ENCODE measurements around the gene LAMA2. TPM values are rescaled to one million over a fixed set of nuclear protein-coding genes. Genes with fewer than 3 reads are reported as not detected.

Gene LAMA2
- total and polyA plus RNA-seq, 2 donors from 2014 or later, result 2.2 to 20.8 TPM

- Histone ChIP-seq H3K4me3 (ENCODE audit: low read length in 3 of 3) (no peak overlapping the region), H3K27me3 (ENCODE audit: control insufficient read depth, insufficient read depth, low read length) (no peaks in the 10 kb centered on the region), H3K9me3 (ENCODE audit: control insufficient read depth in 2 of 3, insufficient read depth in 1 of 3, low read length in 3 of 3) (no peaks in the 10 kb centered on the region), H3K9ac (ENCODE audit: low read length in 3 of 3) (no peak overlapping the region), H3K4me1 (ENCODE audit: control insufficient read depth in 2 of 3, insufficient read depth in 2 of 3, low read depth in 1 of 3, low read length in 3 of 3) (no peaks in the 10 kb centered on the region), H3K27ac (ENCODE audit: low read depth in 2 of 2, low read length in 2 of 2) (no peak overlapping the region), H3K36me3 (ENCODE audit: control insufficient read depth in 2 of 3, insufficient read depth in 3 of 3, low read length in 3 of 3) (no peaks in the 10 kb centered on the region)
- intact Hi-C loops (cut with DNase I), result no loop called here
- no peak for DNase-seq
- FAIRE-seq, result no peak
- TF ChIP-seq CTCF (IDR thresholded peaks at IDR 0.05; ENCODE audit: borderline replicate concordance, extremely low read depth, insufficient read depth), result no peak
Measured at GRCh38 chr6:128841518-128841917, 41.4 kb upstream of the LAMA2 start.

GRCh38 chr6:128844598-128844997 is 38.3 kb upstream of the LAMA2 start:
- Histone ChIP-seq H3K9ac (ENCODE audit: low read length in 3 of 3) (no peak overlapping the region), H3K36me3 (ENCODE audit: control insufficient read depth in 2 of 3, insufficient read depth in 3 of 3, low read length in 3 of 3) (no peaks in the 10 kb centered on the region), H3K27me3 (ENCODE audit: control insufficient read depth, insufficient read depth, low read length) (no peaks in the 10 kb centered on the region), H3K9me3 (ENCODE audit: control insufficient read depth in 2 of 3, insufficient read depth in 1 of 3, low read length in 3 of 3) (no peaks in the 10 kb centered on the region), H3K4me1 (ENCODE audit: control insufficient read depth in 2 of 3, insufficient read depth in 2 of 3, low read depth in 1 of 3, low read length in 3 of 3) (no peaks in the 10 kb centered on the region), H3K4me3 (ENCODE audit: low read length in 3 of 3) (no peak overlapping the region), H3K27ac (ENCODE audit: low read depth in 2 of 2, low read length in 2 of 2) (no peak overlapping the region)
- no peak for DNase-seq
- FAIRE-seq, result no peak
- TF ChIP-seq CTCF (IDR thresholded peaks at IDR 0.05; ENCODE audit: borderline replicate concordance, extremely low read depth, insufficient read depth), result no peak
- intact Hi-C loops (cut with DNase I), result no loop called here

GRCh38 chr6:128847431-128848210 is 35.3 kb upstream of the LAMA2 start:
- Histone ChIP-seq H3K27ac (ENCODE audit: low read depth in 2 of 2, low read length in 2 of 2) (no peak overlapping the region), H3K9me3 (ENCODE audit: control insufficient read depth in 2 of 3, insufficient read depth in 1 of 3, low read length in 3 of 3) (no peaks in the 10 kb centered on the region), H3K4me1 (ENCODE audit: control insufficient read depth in 2 of 3, insufficient read depth in 2 of 3, low read depth in 1 of 3, low read length in 3 of 3) (no peaks in the 10 kb centered on the region), H3K4me3 (ENCODE audit: low read length in 3 of 3) (no peak overlapping the region), H3K27me3 (ENCODE audit: control insufficient read depth, insufficient read depth, low read length) (no peaks in the 10 kb centered on the region), H3K36me3 (ENCODE audit: control insufficient read depth in 2 of 3, insufficient read depth in 3 of 3, low read length in 3 of 3) (no peaks in the 10 kb centered on the region), H3K9ac (ENCODE audit: low read length in 3 of 3) (no peak overlapping the region)
- intact Hi-C loops (cut with DNase I), result no loop called here
- DNase-seq (no peak), FAIRE-seq (no peak)
- TF ChIP-seq CTCF (IDR thresholded peaks at IDR 0.05; ENCODE audit: borderline replicate concordance, extremely low read depth, insufficient read depth), result no peak

Data from kidney (tissue), 14 donors.